ENCODE results near the gene ERBB2.

The ERBB2 gene

DNA sequence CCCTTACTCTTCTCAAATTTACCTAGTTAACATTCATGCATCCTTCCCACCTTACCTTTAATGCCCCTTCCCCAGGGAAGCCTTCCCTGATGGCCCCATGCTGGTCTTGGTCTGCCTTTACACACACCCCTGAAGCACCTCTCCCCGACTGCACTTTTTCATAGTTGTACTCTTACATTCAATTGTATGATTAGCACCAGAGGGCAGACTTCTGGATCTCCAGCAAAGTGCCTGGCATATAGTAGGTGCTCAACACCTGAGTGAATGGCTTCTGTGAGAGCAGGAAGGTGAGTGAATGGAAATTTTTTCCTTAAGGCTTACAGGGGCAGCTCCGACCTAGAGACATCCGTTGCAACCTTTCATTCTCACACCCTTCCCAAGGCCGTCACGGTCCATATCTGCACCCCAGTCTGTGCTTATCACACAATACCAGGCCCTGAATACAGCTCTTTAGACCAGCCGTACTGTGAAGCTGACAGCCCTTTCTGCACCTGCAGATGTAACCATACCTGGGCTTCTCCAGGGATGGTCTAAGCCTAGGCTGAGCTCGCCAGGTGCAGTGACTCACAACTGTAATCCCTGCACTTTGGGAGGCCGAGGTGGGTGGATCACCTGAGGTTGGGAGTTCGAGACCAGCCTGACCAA is 16.4 kb upstream of the ERBB2 start:
- Histone ChIP-seq H3K9ac (ENCODE audit: insufficient read length) (no peak overlapping the region), H3K9me3 (ENCODE audit: low read depth, low read length) (no peaks in the 10 kb centered on the region), H3K27ac (no peak overlapping the region), H3K36me3 (ENCODE audit: insufficient read depth, low read length) (no peaks in the 10 kb centered on the region), H3K4me3 (no peak overlapping the region)
- DNase-seq (ENCODE audit: low read depth, low spot score): no peak
- no peak for TF ChIP-seq EZH2 (IDR thresholded peaks at IDR 0.05)
- no peak for TF ChIP-seq POLR2AphosphoS5 (IDR thresholded peaks at IDR 0.05; ENCODE audit: borderline replicate concordance, low read depth, low read length)
- TF ChIP-seq FOXP2 (optimal IDR thresholded peaks at IDR 0.05; ENCODE audit: control extremely low read depth, extremely low read length, insufficient read depth): no peak

DNA sequence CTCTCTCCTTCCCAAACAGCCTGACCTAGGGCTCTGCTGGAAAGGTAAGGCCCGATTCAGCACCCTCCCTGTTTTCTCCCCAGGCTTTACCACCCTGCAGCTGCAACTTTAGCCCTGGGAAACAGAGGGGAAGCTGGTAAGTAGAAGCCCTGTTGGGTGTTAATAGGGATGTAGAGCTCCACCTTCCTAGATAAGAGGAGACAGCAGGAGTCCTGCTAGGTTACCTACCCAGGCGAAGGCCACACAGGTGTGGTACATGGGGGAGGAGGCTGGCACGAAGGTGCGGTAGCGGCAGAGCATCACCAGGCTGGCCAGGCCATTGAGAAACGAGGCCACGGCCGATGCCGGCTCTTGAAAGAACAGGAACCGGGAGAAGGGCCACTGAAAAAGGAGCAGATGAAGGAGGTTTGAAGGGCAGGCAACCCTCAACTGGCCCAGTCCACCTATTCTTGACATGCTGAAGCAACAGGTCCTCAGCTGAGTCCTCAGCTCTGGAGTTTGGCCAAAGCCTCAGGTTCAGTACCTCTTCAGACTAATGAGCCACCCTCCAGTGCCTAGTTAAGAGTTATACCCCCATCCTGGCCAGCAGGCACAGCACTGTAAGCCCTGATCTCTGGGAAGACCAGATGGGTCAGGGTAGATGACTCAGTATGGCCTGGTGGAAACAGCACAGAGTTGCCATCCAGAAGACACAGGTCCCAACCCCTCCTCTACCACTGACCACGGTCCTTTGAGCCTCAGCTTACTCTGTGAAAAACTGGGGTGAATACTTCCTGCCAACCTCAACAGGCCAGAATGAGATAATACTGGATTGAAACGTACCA is 15.3 kb upstream of the ERBB2 start:
- Histone ChIP-seq H3K36me3 (ENCODE audit: insufficient read depth, low read length) (no peaks in the 10 kb centered on the region), H3K4me3 (no peak overlapping the region), H3K9ac (ENCODE audit: insufficient read length) (no peak overlapping the region), H3K27ac (no peak overlapping the region), H3K9me3 (ENCODE audit: low read depth, low read length) (no peaks in the 10 kb centered on the region)
- no peak for DNase-seq (ENCODE audit: low read depth, low spot score)
- TF ChIP-seq FOXP2 (optimal IDR thresholded peaks at IDR 0.05; ENCODE audit: control extremely low read depth, extremely low read length, insufficient read depth): no peak
- no peak for TF ChIP-seq POLR2AphosphoS5 (IDR thresholded peaks at IDR 0.05; ENCODE audit: borderline replicate concordance, low read depth, low read length)
- no peak for TF ChIP-seq EZH2 (IDR thresholded peaks at IDR 0.05)

DNA sequence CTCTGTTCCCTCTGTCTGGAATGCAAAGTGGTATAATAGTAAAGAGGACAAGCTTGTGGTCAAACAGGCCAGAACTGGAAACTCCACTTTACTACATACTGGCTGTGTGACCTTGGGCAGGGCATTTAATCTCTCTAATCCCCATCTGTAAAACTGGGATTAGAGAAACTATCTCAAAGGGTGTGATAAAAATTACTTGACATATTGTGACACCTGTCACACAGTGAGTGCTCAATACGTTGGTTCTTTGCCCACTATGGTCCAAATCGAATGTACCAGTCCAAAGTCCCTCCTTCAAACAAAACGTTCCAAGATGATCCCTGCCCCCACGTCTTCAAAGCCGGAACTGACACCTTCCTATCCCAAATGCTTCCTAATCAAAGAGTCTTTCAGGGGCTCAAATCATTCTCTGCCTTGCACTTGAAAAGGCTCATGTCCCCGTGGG is 12.7 kb upstream of the ERBB2 start:
- peak overlapping the region; percentile 96 for H3K4me3 ChIP-seq

DNA sequence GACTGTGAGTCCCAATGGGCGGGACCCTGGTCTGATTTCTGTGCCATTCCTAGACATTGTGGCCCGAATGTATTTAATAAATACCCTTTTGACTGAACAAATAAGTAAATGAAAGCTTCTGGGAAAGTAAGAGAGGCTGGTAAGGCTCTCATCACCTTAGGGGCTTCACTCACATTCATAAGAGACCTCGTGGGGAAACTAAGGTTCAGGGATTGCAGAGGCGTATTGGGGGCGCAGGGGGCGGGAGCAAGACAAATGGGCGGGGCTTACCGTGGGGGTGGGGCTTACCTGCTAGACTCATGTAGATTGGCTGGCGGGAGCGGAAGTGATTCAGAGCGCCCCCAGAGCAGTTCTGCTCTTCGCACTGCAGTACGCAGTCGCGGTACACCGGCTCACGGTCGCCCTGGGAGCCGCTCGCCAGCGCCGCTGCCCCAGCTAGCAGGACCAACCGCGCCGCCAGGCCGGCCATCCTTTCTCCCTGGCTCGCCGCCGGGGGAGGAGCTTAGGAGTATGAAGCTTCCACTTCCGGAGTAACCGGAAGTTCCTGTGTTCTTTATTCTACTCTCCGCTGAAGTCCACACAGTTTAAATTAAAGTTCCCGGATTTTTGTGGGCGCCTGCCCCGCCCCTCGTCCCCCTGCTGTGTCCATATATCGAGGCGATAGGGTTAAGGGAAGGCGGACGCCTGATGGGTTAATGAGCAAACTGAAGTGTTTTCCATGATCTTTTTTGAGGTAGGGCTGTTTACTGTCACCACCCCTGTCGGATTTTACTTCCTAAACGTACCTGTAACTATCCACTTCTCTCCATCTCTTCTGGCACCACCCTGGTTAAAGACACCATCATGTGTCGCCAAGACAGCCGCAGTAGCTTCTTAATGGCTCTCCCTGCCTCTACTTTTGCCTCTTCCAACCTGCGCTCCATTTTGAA is 12.1 kb upstream of the ERBB2 start, which contains the start of gene PGAP3:
Gene PGAP3, minus strand, starts transcription at position 512 of the 929 bp plus-strand sequence. Its CDS starts 43 bp downstream, at position 469.
- Histone ChIP-seq H3K27ac (peak within 1 kb of the TSS; percentile 98), H3K4me3 (peak within 1 kb of the TSS; percentile 96), H3K9ac (ENCODE audit: insufficient read length) (peak within 1 kb of the TSS; percentile 86), H3K36me3 (ENCODE audit: insufficient read depth, low read length) (no peaks in the 10 kb centered on the region), H3K9me3 (ENCODE audit: low read depth, low read length) (no peaks in the 10 kb centered on the region)
- DNase-seq (ENCODE audit: low read depth, low spot score): peak; percentile 73
- TF ChIP-seq EZH2 (IDR thresholded peaks at IDR 0.05): no peak
- TF ChIP-seq FOXP2 (optimal IDR thresholded peaks at IDR 0.05; ENCODE audit: control extremely low read depth, extremely low read length, insufficient read depth): no peak
- TF ChIP-seq POLR2AphosphoS5 (IDR thresholded peaks at IDR 0.05; ENCODE audit: borderline replicate concordance, low read depth, low read length): peak; percentile 48; the same call in 1 of the 2 replicates

More for the DNA sequence above, 12.7 kb upstream of the ERBB2 start:
- Histone ChIP-seq H3K27ac (peak overlapping the region; percentile 98), H3K36me3 (ENCODE audit: insufficient read depth, low read length) (no peaks in the 10 kb centered on the region), H3K9ac (ENCODE audit: insufficient read length) (peak overlapping the region; percentile 86), H3K9me3 (ENCODE audit: low read depth, low read length) (no peaks in the 10 kb centered on the region)
- TF ChIP-seq EZH2 (IDR thresholded peaks at IDR 0.05) (no peak), FOXP2 (optimal IDR thresholded peaks at IDR 0.05; ENCODE audit: control extremely low read depth, extremely low read length, insufficient read depth) (no peak), POLR2AphosphoS5 (IDR thresholded peaks at IDR 0.05; ENCODE audit: borderline replicate concordance, low read depth, low read length) (no peak)
- DNase-seq (ENCODE audit: low read depth, low spot score): no peak

DNA sequence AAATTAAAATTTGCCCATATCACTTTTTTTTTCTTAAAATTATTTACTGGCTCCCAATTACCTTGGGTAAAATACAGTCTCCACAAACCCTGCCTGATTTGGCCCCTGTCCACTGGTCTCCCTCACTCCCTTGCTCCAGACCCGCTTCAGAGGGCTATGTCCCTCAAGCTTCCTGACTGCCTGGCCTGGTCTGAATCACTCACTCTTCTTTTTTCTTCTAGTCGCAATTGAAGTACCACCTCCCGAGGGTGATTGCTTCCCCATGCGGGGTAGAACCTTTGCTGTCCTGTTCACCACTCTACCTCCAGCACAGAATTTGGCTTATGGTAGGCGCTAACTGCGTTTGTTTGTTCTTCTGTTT is 11.4 kb upstream of the ERBB2 start:
- peak overlapping the region; percentile 86 for H3K9ac ChIP-seq (ENCODE audit: insufficient read length)
- peak overlapping the region; percentile 96 for H3K4me3 ChIP-seq
- TF ChIP-seq POLR2AphosphoS5 (IDR thresholded peaks at IDR 0.05; ENCODE audit: borderline replicate concordance, low read depth, low read length): no peak
- TF ChIP-seq FOXP2 (optimal IDR thresholded peaks at IDR 0.05; ENCODE audit: control extremely low read depth, extremely low read length, insufficient read depth): no peak
- TF ChIP-seq EZH2 (IDR thresholded peaks at IDR 0.05): no peak
- H3K36me3 ChIP-seq (ENCODE audit: insufficient read depth, low read length): no peaks in the 10 kb centered on the region
- no peaks in the 10 kb centered on the region for H3K9me3 ChIP-seq (ENCODE audit: low read depth, low read length)
- peak overlapping the region; percentile 98 for H3K27ac ChIP-seq
- no peak for DNase-seq (ENCODE audit: low read depth, low spot score)

DNA sequence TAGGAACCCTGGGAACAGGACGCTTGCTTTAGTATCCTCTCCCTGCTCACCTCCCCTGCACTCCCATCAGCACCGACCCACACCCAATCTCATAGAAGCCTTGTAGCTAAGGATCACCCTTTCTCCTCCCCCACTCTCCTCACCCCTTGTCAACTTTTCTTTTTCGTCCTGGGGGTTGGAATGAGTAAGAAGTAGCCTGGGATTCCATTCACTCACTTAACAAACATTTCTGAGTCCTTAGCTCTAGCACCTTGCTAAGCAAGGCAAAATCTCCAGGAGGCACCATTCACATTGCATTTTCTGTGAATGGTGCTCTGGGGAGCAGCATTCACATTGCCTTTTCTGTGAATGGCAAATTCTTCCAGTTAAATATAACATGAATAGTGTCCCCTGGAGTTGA is 10.9 kb upstream of the ERBB2 start:
- TF ChIP-seq FOXP2 (optimal IDR thresholded peaks at IDR 0.05; ENCODE audit: control extremely low read depth, extremely low read length, insufficient read depth): no peak
- TF ChIP-seq EZH2 (IDR thresholded peaks at IDR 0.05): no peak
- TF ChIP-seq POLR2AphosphoS5 (IDR thresholded peaks at IDR 0.05; ENCODE audit: borderline replicate concordance, low read depth, low read length): no peak
- DNase-seq (ENCODE audit: low read depth, low spot score): no peak
- no peak overlapping the region; the same call in 1 of the 2 replicates for H3K27ac ChIP-seq
- H3K9me3 ChIP-seq (ENCODE audit: low read depth, low read length): no peaks in the 10 kb centered on the region
- peak overlapping the region; percentile 96 for H3K4me3 ChIP-seq
- no peak overlapping the region for H3K9ac ChIP-seq (ENCODE audit: insufficient read length)
- no peaks in the 10 kb centered on the region for H3K36me3 ChIP-seq (ENCODE audit: insufficient read depth, low read length)

DNA sequence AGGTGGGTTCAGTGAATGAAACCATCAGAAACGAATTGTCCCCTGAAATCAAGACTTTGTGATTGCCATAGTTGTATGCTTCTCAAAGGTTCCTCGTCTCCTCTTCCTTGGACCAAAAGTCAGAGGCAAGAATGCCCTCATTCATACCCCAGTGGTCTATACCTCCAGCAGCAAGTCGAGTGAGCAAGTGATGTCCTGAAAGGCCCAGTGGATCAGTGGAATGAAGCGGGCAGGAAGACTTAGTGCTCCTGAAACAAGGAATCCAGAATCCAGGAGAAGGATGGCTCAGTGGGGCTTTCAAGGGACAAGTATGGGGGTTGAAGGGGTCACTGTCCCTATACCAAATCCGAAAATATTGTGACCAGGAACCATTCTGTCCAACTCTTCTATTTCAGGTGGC is 5.3 kb upstream of the ERBB2 start:
- no peak for TF ChIP-seq FOXP2 (optimal IDR thresholded peaks at IDR 0.05; ENCODE audit: control extremely low read depth, extremely low read length, insufficient read depth)
- no peak for TF ChIP-seq POLR2AphosphoS5 (IDR thresholded peaks at IDR 0.05; ENCODE audit: borderline replicate concordance, low read depth, low read length)
- TF ChIP-seq EZH2 (IDR thresholded peaks at IDR 0.05): no peak
- Histone ChIP-seq H3K27ac (no peak overlapping the region), H3K9me3 (ENCODE audit: low read depth, low read length) (no peaks in the 10 kb centered on the region), H3K4me3 (no peak overlapping the region), H3K9ac (ENCODE audit: insufficient read length) (no peak overlapping the region), H3K36me3 (ENCODE audit: insufficient read depth, low read length) (no peaks in the 10 kb centered on the region)
- no peak for DNase-seq (ENCODE audit: low read depth, low spot score)
